SIG-M5 (cell line): ENCODE measurements around the gene GBGT1.

Source experiments
- DNase-seq: peaks from one replicate; lab custom pipeline; 2025; lab: John Stamatoyannopoulos, UW

GBGT1 gene

DNA sequence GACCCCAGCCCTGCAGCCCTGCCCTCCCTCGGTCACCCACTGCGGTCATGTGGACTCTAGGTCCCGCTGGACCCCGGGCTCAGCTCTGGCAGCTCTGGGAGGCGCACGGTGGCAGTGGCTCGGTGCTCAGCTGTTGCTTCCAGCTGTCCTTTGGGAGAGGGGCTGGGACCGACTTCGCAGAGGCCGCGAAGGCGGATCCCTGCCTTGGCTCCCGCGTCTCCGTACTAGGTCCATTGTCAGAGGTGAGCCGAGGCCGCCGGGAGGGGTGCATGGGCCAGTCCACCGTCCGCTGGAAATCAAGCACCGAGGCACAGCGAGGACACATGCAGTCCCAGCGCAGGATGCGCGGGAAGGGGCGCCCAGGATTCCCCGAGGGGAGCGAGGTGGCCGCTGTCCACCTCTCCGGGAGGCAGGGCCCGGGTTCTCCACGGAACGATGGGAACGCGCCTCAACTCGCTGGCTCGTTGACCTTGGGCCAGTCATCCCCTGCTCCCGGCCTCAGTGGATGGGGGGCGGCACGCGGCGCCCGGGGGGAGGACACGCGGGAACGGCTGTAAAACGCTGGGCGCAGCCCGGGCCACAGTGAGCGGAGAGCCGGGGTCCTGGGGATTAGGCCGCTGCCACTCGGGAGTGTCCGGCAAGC is 732 bp downstream of the GBGT1 start:
- DNase-seq: no peak

DNA sequence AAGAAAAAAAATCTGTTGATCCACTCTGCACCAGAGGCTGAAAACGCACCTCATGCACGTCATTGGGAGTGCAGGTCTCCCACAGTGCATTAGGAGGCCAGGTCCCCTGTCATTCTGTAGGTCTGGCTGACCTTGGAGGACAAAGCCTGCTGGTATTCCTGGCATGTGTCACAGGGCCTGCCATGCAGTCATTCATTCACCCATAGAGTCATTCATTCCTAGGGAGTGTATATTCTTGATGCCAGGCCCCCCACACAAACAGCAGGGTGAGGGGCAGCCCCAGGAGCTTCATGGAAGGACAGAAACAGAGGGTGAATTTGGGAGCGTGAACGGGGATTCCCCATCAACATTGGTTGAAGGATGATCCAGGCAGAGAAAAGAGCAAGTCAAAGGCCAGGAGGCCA is 2.2 kb downstream of the GBGT1 start:
- no peak for DNase-seq

DNA sequence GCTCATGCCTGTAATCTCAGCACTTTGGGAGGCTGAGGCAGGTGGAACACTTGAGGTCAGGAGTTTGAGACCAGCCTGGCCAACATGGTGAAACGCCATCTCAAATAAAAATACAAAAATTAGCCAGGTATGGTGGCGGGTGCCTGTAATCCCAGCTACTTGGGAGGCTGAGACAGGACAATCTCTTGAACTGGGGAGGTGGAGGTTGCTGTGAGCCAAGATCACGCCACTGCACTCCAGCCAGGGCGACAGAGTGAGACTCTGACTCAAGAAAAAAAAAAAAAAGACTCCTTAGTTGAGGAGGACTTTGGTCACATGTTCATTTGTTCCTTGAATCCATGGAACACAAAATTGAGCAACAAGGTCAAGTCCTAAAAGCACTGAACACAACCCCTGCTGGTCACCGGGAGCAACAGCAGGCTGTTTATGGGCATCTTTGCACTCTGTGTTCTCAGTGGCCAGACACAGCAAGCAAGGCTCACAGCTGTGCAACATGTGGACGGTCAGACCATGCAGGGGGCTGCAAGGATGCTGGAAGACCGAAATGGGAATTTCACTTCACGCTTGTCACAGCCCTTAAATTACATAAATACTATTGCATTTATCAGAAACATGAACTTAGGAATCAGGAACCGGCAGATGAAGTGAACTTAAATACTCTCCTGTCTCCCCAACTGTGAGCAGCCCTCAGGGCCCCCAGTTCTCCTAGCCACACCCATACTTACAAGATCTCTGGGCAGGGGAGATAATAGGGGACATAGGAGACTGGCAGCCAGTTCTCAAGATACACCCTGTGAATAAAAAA is 2.8 kb downstream of the GBGT1 start:
- DNase-seq: peak; percentile 21

DNA sequence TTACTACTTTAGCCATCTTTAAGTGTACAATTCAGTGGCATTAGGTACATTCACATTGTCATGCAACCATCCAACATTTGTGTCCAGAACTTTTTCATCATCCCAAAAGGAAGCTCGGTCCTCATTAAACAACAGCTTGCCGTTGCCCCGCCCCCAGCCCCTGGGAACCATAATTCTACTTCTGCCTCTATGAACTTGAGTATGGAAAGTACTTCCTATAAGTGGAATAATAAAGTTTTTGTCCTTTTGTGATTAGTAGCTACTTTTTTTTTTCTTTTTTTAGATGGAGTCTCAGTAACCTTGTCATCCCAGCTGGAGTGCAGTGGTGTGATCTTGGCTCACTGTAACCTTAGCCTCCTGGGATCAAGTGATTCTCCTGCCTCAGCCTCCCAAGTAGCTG is 5.0 kb downstream of the GBGT1 start:
- DNase-seq: no peak

DNA sequence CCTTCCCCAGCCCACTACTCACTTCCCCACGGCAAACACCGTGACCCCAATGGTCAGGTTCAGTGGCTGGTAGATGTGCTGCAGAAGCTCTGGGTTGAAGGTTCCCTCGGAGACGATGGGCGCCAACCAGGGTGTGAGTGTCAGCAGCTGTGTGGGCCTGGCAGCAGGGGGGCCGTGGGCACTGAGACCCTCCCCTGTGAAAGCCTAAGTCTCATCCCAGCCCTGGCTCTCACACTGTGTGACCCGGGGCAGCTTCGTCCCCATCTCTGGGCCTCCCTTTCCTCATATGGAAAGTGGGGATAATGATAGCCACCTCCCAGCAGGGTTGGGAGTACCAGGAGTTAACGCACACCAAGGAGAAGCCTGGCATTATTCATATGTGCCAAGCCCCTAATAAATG is 8.6 kb downstream of the GBGT1 start:
- DNase-seq: no peak

DNA sequence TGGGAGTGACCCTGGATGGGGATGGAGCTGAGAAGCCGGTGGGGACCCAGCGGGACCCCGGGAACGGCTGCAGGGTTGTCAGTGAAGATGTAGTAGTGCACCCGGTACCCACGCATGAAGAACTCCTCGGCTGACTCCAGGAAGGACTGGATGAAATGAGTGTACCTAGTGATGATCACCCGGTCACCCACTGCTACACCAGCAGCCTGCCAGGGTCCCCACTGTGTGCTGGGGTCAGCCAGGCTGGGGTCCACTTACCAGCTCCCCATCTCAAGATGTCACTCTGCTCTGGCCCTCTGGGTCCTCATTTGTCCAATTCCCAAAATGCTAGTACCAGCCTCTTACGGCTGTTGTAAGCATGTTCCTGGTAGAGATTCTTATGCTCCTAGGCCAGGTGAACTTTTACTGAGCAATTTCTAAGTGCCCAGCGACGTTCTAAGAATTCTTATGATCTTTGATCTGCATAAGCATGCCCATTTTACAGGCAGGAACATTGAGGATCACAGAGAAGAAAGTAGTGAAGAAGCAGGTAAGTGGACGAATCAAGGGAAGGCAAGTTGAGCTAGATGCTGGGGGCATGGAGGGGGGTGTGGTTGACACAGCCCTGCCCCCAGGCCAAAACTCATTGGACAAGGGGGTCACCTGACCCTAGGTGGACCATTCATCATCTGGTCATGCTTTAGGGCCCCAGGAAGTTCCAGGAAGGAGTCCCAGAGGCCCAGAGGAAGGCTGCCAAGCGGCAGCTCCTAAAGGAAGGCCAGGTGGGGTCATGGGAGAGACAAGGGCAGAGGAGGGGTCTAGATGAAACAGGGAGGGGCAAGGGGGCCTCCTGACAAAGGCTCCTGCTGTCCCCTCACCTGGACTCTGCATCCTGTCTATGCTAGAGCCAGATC is 9.4 kb downstream of the GBGT1 start:
- DNase-seq: no peak

DNA sequence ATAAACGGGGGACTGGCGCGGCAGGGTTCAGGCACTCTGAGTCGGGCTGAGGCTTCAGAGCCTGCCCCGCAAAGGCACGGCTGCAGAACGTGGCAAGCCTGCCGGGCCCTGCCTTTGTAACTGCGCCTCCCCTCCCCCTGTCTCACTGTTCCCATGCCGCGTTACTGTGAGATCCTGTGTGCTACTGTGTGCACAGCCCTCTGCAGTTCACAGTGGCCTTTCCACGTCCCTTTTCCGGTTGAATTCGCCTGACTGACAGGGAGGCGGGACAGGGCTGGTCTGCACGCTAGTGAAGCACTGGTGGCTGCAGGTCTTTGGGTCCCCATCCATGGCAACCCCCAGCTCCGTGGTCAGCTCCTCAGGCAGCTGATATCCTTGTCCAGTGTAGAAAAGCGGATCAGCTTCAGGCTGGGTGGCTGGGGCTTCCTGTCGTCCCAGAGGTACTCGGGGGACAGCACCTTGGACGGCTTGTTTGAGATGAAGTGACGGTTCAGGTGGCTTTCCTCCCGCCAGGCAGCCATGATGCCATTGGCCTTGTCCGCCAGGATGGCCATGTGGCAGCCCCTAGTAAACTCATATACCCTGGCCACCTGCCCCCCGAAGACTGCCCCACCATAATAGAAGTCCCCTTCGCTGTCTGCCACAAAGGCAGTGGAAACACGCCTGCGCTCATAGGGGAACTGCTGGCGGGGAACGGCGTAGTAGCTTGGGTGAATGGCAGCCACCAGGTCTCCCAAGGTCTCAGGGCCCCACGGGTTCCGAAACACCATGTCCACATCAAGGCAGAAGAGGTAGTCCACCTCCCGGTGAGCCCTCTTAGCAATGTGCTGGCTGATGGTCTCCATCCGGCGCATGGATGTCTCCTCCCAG is 10.3 kb downstream of the GBGT1 start:
- no peak for DNase-seq

DNA sequence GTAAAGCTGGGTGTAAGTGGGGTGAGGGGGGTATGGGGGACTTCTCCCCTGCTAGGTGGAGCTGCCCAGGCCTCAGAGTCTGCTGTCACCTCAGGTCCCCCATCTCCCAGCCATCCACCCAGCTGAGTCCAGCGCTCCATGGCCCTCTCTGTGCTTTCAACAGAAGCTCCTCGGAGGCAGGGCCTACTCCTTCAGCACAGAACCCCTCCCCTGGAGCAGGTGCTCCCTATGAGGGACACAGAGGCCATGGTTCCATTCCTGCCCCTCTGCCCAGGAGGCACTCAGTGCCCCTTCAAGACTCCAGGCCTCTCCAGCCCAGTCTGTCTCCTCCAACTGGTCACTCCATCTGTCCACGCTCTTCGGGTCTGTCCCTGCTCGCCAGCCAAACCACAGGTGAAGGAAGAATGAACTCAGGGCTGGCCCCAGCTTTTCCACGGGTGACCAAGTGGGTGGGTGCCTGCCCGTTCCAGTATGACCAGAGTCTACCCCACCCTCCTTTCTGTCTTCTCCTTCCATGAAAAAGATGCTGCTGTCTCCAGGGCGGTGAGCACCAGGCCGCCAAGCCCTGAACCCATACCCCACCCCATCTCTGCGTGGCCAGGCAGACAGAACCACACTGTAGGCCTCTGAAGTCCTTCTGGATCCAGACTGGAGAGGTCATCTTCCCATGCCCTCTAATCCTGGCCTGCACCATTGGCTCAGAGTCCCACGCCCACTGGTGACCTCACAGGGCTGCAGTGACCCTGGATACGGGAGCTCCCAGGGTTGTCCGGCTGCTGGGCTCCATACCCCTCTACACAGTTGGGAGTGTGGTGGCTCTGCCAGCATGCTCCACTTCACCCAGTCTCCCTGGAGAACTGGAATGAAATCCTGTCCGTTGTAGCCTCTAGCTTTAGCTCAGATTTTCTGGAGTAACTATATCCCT is 11.9 kb downstream of the GBGT1 start:
- no peak for DNase-seq

DNA sequence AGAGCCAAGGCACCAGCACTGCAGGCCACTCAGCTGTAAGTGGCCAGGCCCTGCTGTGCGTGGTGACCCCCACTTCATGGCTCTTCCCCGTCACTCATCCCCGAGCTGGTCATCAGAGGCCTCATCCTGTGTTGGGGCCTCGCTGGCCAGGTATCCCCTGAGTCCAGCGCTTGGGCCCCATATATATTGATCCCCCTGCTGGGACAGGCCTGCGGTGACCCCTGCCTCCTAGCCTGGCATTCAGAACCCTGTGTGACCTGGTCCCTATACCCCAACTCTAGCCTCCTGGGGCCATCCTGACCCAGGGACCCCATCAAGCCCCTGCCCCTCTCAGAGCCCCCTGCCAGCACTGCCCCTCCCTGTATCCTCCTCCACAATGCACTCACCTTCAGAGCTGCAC is 12.7 kb downstream of the GBGT1 start:
- no peak for DNase-seq

DNA sequence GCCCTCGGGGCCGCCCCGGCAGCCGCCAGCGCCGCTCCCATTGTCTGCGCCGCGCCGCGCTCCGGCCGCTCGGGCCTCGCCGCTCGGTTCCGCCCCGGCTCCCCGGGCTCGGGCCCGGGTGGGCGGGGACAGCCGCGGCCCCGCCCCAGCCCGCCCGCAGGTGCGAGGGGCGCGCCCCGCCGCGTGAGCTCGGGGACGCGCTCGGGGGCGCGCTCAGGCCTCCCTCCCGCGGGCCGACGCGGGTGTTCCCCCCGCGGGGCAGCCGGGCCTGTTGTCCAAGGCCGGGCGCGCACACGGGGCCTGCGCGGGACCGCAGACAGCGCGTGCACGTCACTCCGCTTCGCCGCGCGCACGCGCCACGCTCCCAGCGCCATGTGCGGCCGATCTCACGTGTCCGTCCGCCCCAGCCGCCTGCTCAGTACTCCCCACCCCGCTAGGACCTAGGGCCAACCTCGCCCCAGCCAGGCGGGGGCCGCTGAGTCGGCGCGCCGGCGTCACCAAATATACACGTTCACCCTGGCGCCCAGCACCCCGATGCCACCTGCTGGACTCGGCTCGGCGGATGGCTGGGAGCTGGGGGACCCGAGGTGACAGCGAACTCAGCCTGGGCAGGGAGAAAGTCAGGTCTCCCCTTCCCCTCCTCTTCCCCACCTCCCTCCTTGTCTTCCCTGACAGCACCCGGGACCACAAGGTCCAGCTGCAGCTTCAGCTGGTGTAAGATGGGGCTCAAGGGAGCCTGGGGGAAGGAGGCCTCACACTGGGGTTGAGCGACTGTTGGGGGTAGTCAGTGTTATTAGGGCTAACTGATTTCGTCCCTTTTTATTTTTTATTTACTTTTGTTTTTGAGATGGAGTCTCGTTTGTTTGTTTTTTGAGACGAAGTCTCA is 14.3 kb downstream of the GBGT1 start:
- no peak for DNase-seq

DNA sequence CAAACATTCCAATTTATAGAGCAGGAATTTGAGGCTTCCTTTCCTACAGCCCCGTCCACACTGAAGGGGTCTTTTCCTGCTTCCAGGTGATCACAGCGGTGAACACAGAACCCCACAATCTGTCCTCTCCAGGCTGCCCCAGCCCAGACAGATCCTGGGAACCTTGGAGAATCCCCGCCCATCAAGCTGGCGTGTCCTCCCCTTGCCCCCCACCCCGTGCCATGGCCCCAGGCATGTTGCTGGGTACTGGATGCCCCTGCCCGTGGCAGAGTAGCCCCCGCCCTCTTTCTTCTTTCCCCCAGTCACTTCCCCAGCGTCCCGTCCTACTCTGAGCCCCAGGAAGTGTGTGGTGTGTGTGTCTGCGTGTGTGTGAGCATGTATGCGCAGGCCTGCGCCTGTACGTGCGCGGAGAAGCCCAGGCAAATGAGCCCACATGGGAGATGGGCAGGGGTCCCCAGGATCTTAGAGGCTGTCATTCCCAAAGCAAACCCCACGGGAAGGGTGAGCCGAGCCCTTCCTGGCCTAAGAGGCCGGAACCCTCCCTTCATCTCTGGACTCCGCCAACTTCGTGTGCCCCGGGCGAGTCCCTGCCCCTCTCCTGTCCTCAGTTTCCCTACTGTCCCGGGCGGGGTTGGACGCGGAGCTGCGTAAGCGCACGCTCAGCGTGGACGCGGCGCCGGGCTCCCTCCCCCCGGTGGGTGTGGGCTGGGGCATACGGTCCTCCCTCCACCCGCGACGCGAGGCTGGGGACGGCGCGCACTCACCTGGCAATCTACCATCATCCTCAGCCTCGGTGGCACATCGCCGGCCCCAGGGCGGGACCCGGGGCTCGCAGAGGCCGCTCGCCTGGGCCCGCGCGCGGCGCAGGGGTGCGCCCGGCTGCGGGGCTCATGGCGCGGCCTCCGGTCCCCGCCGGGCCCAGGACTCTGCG is 15.2 kb downstream of the GBGT1 start:
- no peak for DNase-seq

DNA sequence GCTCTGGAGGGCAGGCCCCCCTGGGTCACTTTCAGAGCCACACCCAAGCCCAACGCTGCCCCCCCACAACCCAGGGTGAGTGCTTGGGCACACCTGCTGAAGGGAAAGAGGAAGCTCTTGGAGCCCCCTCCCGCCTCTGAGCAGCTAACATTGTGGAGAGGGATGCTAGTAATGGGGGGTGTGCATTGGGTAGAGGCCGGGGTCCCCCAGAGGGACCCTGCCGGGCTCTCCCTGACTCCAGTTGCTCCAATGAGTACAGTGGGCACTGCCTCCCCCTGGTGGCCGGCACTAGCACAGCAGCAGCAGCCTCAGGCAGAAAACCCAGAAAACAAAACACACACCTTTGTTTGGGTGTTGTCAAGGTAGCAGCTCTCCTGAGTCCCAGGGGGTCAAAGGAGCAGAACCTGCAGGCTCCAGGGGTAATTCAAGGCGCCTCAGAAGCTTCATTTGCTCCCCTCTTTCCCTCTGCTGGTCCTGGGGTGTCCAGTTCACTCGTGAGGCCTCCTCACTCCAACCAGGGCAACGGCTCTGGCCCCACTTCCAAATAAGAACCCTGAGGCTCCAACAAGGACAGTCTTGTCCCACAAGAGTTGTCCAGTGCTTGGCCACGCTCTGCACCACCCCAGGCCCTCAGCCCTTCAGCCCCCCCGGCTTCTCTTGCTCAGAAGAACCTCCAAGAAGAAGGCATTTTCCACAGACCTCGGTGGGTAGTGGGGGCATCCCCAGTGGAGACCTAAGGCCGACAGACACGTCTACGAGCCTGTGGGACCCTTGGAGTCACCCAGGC is 16.1 kb downstream of the GBGT1 start:
- DNase-seq: no peak

DNA sequence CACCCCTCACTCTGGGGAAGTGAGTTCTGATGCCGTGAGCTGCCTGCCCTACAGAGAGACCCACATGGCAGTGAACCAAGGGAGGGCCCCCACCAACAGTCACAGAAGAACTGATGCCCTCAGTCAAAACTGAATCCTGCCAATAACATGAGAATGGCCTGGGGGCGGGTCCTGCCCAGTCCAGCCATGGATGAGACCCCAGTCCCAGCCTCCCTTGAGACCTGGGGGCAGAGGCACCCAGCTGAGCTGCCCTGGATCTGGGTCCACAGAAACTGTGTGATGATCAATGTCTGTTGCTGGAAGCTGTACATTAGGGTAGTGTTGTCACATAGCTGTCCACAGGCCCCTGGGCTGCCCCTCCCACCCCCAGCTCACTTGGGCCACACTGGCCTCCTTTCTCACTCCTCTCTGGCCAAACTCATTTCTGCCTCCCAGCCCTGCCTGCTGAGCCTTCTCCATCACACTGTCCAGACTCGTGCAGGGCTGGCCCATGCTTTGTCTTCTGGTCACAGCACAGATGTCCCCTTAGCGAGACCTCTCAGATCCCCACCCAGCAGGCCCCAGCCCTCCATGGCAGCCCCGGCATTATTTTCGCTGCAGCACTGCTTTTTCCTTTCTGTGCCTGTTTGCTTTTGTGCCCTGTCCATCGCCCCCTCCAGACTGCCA is 16.8 kb downstream of the GBGT1 start:
- no peak for DNase-seq

DNA sequence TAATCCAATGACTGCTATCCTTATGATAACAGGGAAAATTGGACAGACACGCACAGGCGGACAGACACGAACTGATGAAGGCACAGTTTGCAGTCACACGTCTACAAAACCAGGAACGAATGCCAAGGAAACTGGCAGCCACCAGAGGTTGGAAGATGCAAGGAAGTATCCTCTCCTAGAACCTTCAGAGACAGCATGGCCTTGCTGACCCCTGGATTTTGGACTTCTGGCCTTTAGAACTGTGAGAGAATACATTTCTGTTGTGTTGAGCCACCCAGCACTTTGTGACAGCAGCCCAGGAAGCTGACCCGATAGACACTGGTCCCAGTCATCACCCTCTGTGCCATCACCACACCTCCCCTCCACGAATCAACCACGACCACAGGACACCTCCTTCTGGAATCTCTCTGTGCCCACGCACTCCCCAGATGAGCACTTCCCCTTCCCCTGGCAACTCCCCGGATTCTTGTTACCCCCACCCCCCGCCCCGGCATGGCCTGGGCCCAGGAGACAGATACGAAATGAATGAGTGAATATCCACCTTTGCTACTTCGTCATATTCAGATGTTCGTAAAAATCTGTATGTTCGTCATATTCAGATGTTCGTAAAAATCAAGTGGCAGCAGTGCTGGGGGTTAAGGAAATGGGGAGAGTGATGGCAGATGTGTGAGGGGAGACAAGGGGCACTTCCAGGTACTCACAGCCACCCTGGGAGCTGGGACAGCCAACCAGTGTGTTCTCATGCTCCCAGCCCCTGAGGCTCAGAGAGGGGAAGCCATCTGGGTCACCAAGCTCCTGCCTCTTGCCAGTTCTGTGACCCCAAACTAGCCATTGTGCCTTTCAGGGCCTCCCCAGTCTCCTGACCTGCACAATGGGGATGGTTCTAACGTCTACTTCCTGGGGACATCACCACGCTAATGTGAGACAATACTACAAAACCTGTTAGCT is 18.5 kb downstream of the GBGT1 start:
- DNase-seq: no peak

DNA sequence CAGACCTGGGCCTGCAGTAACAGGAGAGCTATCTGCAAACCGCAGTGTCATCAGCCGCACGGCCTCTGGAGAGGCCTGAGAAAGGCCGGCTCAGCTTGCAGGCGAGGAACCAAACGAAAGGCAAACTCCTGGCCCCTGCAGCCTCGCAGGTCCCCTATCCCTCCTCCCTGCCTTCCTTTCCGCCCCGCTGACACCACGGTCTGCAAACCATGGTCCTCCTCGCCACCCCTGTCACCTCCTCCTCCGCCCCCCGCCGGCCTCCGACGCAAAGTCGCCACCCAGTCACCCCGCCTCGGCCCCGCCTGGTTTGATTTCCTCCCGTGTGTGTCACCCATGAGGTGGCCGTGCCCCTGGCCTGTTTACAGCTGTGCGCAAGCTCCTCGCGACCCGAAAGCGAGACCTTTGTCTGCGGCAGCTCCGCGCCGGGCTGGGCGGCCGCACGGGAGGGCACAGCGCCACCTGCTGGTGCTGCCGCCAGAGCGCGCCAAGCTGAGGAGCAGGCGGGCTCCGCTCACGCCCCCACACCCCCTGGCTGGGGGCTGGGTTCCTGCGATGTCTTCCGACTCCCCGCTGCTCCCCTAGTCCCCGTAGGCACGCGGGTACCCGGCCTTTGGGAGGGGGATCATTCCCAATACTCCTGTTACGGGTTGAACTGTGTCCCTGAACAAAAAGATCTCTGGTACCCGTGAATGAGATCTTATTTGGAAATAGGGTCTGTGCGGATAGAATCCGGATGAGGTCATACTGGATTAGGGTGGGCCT is 19.4 kb downstream of the GBGT1 start:
- no peak for DNase-seq
